Dedifferentiated amniotic fluid mesenchymal stem cell (primary cell): ENCODE data around the gene PLSCR3.
"Not testable (repeated sequence)": the region's sequence is repeated elsewhere in the genome, so short reads cannot be mapped to it uniquely, and the experiment has no call there.

ENCODE experiments used
- DNase-seq: peaks from one replicate; pipeline ENCODE4 v3.0.0-alpha.2; 2016; ENCODE audit errors: extremely low spot score

Gene PLSCR3

GRCh38 chr17:7380321-7380720 lies 14.0 kb downstream of the PLSCR3 start:
- DNase-seq: no peak

DNA sequence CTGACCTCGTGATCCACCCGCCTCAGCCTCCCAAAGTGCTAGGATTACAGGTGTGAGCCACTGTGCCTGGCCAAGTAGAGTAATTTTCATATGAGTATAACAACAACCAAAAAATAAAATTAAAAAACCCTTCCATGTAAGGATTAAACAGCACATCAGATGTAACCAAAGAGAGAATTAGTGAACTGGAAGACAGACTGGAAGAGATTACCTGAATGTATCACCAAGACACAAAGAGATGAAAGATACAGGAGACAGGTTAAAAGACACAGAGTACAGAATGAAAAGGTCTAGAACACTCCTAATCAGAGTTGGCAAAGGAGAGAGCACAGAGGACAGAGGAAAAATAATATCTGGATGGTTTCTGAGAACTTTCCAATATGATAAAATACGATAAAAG lies 15.2 kb downstream of the PLSCR3 start:
- no peak for DNase-seq

DNA sequence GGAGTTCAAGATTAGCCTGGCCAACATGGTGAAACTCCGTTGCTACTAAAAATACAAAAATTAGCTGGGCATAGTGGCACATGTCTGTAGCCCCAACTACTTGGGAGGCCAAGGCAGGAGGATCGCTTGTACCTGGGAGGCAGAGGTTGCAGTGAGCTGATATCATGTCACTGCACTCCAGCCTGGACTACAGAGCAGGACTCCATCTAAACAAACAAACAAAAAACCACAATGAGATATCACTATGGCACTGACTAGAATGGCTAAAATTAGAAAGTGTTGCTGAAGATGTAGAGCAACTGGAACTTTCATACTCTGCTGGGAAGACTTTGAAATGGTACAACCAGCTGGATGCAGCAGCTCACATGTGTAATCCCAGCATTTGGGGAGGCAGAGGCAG lies 20.0 kb downstream of the PLSCR3 start:
- DNase-seq: no peak

GRCh38 chr17:7370853-7371252 lies 23.5 kb downstream of the PLSCR3 start:
- no peak for DNase-seq

DNA sequence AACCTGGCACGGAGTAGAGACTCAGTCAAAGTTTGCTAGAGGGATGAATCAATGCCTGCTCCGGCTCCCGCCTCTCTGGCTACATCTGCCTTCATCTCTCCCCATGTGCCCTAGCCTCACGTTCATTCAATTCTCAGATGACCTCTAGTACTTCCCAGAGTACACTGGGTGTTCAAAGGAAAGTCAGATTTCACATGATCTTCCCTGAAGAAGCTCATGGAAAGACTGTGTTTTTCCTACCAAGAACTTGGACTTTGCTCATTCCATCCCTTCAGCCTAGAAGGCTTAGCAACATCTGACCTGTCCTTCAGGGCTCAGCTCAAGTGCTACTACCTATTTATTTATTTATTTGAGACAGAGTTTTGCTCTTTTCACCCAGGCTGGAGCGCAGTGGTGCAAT lies 24.5 kb downstream of the PLSCR3 start:
- no peak for DNase-seq

DNA sequence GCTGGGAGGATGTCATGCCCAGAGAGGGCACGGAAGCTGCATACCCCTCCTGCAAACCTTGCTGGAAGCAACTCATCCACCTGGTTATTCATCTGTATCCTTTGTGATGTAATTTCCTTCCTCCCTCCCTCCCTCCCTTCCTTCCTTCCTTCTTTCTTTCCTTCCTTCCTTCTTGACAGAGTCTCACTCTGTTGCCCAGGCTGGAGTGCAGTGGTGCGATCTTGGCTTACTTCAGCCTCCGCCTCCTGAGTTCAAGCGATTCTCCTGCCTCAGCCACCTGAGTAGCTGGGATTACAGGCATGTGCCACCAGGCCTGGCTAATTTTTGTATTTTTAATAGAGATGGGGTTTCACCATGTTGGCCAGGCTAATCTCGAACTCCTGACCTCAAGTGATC lies 25.7 kb downstream of the PLSCR3 start:
- not testable (repeated sequence) for DNase-seq

GRCh38 chr17:7367918-7368598 lies 26.3 kb downstream of the PLSCR3 start:
- DNase-seq: no peak

- no peak for DNase-seq
Observed at GRCh38 chr17:7367083-7367482, 27.2 kb downstream of the PLSCR3 start.

GRCh38 chr17:7365963-7366362 lies 28.4 kb downstream of the PLSCR3 start:
- DNase-seq: not testable (repeated sequence)

GRCh38 chr17:7363311-7363710 lies 31.0 kb downstream of the PLSCR3 start:
- DNase-seq: no peak

DNA sequence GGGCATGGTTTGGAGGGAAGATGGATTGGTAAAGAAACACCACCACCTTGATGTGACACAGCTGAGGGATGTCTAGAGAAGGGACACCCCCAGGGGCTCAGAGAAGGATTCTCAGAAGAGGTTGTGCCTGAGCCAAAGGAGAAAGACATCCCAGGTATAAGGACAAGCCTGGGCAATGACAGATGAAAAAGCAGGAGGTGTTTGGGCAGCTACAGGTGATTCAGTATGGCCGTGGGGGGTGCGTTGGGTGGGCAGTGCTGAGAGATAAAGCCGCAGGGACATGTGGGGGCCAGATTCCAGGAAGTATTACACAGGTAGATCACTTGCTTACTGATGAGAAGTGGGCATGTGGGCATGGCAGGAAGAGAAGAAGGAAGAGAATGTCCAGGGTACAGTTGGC lies 32.4 kb downstream of the PLSCR3 start:
- DNase-seq: no peak

GRCh38 chr17:7357381-7357780 lies 36.9 kb downstream of the PLSCR3 start:
- DNase-seq: no peak

GRCh38 chr17:7356756-7357155 lies 37.6 kb downstream of the PLSCR3 start:
- DNase-seq: no peak

DNA sequence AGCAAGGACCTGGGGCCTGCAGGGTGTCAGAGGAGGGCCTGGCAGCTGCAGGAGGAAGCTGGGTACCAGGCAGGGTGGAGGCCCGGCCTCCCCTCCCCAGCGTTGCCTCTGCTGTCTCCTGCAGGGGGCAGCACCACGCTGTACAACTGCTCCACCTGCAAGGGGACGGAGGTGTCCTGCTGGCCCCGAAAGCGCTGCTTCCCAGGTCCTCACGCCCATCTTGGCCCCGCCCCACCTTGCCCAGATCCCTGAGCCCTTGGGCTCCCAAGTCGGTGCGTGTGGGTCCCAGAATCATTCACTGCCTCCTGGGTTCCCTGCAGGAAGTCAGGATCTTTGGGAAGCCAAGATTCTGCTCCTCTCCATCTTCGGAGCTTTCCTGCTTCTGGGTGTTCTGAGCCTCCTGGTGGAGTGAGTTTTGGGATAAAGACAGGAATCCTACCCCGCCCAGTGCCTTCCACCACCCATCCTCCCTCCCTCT lies 38.2 kb downstream of the PLSCR3 start:
- DNase-seq: no peak

DNA sequence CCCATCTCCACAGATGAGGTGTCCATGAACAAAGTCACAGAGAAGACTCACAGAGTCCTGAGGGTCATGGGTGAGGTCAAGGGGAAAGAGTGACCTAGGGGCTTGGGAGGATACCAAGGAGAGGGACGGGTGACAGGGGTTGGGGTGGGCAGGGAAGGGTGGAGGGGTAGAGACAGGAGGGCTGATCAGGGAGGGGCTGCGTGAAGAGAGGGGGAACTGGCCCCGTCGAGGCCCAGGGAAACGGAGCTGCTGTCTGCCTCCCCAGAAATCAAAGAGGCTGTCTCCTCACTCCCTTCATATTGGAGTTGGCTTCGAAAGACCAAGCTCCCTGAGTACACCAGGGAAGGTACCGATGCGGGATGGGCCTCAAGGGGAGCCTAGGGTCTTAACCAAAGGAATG lies 38.8 kb downstream of the PLSCR3 start:
- no peak for DNase-seq

DNA sequence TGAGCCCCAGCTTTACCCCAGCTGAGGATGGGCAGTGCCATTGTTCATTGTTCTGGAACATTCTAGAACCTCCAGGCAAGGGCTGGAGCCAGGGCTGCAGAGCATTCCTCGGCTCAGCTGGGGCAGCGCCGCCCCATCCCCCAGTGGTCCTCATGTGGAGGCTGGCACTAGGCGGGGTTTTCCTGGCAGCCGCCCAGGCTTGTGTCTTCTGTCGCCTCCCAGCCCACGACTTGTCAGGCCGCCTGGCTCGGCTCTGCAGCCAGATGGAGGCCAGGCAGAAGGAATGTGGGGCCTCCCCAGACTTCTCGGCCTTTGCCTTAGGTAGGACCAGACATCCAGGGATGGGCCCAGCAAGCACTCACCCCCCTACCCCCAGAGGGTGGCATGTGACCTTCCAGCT lies 39.3 kb downstream of the PLSCR3 start, which contains the start of gene TMEM95:
Gene TMEM95 (plus strand): TSS at position 104 of the 400 bp plus-strand sequence. CDS start 49 bp downstream, at position 153.
- peak; percentile 19 for DNase-seq

GRCh38 chr17:7354262-7354843 lies 40.0 kb downstream of the PLSCR3 start:
- no peak for DNase-seq

- no peak for DNase-seq
Observed at GRCh38 chr17:7352910-7353635, 41.3 kb downstream of the PLSCR3 start.

DNA sequence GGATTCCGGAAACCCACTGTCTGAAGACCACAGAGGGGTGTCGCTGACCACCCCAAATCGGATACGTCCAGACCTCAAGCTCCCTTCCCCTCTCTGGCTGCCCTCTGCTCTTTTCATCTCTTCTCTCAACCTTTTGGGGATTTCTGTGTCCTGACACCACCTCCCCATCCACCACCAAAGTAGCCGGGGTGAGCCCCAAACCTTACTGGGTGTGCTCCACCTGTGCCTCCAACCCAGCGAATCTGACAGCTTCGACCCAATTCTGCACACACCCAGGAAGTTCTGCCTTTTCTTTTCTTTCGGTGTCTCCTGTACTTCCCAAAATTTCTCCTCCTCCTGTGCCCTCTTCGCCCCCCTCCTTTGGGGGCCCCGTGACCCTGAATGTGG lies 41.8 kb downstream of the PLSCR3 start:
- DNase-seq: no peak

DNA sequence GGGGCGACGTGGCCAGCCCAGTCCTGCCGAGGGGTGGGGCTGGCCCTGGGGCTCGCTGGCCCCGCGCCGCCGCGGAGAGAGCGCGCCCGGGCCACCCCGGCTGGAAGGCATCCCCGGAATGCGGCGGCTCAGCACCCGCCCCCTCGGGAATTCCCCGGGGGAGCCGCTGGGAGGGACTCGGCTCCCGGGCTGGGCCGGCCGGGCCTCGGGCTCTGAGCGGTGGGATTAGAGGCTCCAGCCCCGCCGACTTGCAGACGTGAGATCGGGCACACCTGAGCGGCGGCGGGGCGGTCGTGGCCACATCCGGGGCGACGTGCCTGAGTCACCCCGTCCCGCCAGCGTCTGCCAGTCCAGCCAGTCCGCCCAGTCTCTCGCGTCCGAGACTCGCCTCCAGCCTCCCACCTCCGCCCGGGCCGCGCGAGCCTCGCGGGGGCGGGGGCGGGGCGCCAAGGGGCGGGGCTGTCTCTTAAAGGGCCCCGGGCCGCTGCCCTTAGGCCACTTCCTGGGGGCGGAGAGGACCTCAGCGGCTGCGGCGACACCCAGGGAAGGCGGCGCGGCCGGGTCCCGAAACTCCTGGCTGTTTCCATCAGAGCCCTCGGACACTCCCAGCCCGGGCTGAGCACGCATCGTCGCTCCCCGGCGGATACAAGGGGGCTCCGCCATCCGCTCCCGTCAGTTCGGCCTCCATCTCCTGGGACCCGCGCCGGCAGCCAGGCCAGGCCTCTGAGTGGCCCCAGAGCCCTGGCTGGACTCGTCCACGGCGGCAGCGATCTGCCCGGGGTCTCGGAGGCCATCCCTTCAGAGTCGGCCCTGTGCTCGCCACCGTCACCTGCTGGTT lies 42.4 kb downstream of the PLSCR3 start, which contains the start of gene KCTD11:
Gene KCTD11 (plus strand): TSS at position 498 of the 838 bp plus-strand sequence.
- peak; percentile 81 for DNase-seq

DNA sequence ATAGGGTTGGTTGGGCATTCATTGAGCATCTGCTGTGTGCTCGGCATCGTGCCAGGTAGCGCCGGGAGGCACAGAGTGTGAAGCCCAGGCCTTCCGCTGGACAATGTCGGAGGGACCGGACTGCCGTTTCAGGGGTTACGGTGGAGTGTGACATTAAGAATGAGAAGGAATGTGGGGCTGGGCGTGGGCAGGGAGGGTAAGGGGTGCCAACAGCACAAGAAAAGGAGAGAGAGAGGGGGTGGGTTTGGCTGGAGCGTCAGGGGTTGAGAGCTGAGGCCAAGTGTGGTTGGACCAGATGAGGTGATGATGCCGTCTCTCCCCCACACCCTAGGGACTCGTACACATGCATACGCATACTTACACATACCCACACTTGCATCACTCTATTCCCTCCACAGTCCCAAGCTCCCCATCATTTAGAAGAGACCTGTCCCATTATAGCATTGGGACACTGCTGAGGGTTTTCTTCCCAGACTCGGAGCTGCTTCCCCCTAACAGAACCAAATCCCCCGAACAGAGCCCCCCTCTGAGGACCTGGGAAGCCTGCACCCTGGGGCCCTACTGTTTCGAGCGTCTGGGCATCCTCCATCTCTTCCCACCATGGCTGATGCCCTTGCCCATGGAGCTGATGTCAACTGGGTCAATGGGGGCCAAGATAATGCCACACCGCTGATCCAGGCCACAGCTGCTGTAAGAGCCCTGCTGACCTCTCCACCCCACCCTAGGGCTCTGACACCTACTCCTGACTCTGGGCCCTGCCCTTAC lies 45.7 kb downstream of the PLSCR3 start:
- no peak for DNase-seq
